GM19438 (cell line): ENCODE results near the gene SLAMF9.

Experiments
- ATAC-seq: cut with Tn5 transposase; IDR thresholded peaks from one replicate; pipeline ENCODE4 v1.9.1; 2021; ENCODE audit warnings: low read depth; ENCODE audit not compliant: unreplicated experiment

Gene SLAMF9

DNA sequence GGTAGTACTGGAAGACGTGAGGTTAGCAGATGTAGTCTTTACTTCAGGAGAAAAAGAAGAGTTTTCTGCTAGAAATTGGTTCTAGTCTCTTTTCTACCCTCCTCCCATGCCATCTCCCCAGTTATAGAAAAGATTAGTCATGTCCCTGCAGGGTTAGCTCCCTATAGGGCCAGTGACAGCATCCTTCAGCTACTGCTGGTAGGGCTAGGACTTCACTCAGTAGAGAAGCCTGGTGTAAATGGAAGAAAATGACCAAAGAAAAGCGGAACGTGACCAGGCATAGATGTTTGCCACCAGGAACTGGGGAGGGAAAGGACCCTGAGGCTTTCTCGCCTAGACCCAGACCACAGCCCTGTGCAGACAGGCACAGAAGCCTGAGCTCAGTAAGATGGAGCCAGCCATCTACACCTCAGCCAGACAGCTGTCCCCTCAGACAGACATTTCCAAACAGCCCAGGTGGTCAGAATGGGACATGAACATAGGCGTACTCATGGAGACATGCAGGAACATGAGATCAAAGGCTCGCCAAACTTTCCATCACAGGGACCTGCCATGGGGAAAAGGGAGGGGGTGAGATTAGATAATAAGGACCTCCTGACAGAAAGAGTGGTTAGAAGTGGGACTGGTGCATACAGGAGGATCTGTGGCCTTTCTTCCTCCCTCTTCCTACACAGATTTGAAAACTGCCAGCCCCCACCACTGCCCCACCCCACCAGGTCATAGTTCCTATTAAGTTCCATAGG is 23.5 kb upstream of the SLAMF9 start:
- no peak for ATAC-seq

DNA sequence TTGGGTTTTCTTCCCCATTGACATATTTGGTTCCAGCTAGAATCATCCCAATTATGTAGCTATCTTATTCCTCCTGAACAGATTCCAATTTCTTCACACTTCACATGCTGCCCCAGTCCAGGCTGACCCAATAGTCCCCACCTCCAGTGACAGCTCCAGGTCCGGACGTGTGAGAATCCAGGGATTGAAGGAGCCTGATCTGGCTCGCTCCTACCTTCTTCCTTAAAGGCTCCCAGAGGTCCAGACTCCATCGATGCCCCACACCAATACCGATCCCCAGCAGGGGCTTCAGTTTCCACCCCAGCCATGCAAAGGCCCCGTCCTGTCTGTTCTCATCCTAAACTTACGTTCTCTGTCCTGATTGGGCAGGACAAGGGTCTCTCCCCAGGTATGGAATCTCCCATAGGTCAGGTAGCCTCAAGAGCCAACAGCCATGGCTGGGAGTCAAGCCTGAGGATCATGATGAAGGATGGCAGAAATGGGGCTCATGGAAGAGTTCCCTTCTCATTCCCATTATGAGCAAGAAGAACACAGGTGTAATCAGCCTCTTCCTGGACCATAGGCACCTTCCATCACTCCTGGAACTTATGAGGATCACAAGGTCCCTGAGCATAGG is 20.4 kb upstream of the SLAMF9 start:
- ATAC-seq: no peak

DNA sequence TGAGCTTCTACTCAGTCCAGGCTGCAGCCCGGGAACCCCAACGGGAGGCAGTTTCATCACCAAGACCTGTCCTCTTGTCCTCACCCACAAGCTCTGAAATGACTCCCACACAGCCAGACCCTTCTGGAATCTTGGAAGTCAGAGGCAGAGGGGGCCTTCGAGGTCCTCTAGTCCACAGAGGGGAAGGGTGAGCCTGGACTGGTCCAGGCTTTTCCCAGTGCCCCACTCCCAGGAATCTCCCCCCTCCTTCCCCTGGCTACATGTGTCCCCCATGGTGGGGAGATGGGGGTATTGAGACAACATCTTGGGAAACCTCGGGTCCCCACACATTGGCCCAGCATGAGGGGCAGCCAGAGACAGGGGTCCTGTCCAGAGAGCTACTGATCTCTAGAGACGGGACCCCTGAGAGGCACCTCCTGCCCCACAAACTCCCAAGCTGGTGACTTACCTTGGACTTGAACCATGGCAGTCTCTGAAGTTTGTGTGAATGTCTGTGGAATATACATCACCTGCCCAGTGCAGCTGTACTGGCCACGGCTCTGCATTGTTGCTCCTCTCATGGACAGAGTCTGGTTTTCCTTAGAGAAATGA is 19.4 kb upstream of the SLAMF9 start:
- no peak for ATAC-seq

DNA sequence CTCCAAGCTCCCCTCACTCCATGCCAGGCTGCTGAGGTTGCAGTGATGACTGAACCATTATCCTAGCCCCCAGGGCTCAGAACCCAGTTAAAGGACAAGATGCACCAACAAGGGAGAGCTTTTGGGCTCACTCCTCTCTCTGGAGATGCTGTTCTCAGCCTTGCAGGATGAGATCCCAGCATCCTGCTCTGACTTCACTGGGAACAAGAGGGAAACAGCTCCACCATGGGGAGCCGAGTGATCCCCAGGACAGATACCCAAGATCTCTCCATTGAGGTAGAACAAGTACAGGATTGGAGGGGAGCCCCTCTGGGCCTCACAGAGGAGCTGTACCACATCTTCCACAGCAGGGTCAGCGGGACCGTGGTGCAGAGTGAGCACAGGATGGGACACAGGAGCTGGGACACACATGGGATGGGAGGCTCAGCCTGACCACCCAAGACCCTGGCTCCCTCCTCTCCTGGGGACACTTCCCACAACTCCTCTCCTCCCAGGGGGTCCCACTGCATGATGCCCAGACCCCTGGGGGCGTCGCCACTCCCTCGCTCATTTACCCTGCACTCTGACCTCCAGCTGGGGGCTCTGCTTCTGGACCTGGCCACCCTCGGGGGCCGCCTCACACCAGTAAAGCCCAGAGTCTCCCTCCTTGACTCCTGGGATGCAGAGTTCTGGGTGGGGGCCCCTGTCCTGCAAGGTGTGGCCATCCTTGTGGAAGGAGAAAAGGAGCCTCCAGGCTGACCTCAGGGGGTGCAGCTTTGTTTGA is 18.6 kb upstream of the SLAMF9 start:
- ATAC-seq: no peak

DNA sequence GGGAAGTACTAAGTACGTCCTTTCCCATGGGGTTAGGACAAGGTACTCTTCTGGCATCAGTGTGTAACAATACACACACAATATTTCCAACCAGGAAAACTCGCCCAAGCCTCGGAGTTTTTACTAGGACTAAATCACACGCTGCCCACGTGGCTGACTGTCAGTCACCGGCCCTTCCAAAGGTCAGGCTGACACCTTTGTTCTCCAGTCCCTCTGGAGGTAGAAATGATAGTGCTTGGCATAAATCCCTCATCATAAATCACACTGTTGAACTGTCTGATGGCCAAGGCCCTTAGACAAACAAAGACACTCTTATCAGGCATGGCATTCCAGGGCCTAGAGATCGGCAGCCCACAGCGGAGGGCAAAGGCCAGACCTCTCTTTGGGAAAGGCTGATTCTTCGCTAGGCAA is 16.9 kb upstream of the SLAMF9 start:
- ATAC-seq: no peak

DNA sequence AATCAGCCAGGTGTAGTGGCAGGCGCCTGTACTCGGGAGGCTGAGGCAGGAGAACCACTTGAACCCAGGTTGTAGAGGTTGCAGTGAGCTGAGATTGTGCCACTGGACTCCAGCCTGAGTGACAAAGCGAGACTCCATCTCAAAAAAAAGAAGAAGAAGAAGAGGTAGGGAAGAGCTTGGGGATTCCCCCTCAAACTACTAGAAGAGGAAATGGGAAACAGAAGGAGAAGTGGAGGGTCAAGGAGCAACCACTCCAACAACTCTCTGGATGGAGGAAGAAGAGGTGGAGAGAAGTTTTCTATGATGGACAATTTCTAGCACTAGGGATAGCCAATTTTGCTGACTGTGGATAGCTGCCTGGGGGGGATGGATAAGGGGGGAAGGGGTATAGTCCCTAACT is 14.9 kb upstream of the SLAMF9 start:
- no peak for ATAC-seq

DNA sequence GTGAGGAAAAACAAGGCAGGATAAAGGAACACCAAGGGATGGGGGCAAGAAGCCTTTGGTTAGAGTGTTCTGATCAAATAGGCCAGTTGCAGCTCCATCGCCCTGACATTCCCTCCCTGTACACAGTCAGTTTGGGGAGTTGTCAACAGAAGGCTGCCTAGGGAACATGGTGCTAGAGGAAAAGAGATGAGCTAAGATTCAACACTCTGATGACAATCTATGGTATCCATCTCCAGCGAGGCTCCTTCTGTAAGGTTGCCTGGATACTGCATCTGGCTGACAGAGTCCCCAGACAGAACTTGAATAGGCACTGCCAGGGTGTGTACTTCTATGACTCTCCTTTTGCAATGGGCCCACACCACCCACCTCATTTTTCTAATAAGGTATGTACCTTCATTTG is 11.2 kb upstream of the SLAMF9 start:
- no peak for ATAC-seq

DNA sequence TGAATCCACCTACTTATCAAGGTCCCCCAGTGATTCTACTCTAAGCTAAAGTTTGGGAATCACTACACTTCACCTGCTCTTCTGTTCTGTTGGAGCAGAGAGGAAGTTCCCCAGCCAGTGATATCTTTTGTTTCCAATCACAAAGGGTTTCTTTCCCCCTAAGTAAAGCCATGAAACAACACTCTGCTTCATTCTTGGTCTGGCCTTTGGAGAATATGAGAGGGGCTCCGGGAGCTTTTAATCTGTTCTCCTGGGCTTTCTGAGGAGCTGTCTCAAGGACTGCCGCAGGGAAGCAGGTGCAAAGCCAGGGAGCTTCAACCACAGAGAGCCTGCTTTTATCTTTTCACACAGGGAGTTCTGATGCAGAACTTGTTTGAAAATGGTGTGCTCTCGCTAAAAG is 10.1 kb upstream of the SLAMF9 start:
- no peak for ATAC-seq

DNA sequence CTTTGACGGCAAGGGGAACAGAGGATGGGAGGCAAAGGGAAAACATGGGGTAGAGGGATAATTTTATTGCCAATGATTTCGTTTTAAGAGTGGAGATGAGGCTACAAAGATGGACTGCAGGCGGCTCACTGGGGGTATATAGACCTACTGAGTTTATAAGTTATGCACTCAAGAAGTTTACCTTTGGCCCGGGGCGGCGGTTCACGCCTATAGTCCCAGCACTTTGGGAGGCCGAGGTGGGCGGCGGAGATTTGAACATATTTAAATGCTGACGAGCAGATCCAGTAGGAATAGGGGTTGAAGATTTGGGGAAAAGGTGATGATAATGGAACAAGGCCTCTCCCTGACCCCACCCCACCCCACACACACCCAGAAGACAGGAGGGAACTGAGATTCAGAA is 8.1 kb upstream of the SLAMF9 start:
- no peak for ATAC-seq

DNA sequence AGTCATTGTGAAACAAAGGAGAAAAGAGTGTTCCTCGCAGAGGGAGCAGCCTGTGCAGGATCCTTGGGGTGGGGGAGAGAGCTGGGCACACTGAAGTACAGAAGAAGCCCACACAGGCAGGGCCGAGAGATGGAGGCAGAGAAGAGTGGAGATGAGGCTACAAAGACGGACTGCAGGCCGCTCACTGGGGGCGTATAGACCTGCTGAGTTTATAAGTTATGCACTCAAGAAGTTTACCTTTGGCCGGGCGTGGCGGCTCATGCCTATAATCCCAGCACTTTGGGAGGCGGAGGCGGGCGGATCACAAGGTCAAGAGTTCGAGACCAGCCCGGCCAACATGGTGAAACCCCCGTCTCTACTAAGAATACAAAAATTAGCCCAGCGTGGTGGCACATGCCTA is 7.6 kb upstream of the SLAMF9 start:
- no peak for ATAC-seq

DNA sequence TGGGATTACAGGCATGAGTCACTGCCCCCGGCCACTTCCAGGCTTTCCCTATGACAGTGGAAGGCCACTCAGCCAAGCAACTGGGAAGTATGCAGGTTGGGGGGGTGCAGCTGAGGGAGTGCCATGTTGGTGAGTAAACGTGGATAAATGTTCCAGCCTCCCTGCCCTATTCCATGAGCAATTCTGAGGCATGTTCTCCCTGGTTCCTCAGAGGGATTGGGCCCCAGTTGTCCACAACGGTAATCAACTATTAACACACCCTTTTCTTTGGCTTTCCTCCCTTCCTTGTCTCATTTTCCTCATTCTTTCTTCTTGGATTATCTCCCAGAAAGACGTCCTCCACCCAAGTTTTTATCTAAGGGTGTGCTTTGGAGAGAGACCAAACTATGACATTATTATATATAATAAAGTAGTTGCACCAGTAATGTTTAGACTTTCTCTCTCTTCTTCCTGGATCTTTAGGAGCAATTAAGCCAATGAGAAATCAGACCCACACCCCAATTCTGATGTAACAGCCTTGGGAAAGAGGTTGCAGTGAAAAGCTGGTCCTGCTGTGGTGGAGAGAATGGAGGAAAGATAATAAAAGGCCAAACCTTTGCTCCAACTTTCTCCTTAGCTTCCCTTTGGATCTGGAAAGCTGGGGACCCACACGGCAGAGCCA is 6.8 kb upstream of the SLAMF9 start:
- ATAC-seq: no peak

DNA sequence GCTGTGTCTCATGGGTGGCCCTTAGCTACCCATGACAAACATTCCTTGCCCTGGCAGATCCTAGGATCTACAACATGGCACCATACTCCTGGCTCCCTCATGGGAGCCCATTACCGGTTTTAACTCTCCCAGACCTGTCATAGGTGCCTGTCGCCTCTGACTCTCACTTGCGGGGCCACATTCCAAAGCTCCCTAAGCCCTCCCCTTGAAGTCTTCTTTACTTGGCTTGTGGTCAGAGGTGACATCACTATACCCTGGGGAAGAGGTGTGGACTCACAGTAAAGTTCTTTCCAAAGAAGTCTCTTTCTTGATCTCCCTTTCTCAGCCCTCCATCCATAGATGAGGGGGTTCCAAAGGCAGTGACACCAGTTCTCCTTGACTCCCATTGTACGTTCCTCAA is 5.4 kb upstream of the SLAMF9 start:
- no peak for ATAC-seq

DNA sequence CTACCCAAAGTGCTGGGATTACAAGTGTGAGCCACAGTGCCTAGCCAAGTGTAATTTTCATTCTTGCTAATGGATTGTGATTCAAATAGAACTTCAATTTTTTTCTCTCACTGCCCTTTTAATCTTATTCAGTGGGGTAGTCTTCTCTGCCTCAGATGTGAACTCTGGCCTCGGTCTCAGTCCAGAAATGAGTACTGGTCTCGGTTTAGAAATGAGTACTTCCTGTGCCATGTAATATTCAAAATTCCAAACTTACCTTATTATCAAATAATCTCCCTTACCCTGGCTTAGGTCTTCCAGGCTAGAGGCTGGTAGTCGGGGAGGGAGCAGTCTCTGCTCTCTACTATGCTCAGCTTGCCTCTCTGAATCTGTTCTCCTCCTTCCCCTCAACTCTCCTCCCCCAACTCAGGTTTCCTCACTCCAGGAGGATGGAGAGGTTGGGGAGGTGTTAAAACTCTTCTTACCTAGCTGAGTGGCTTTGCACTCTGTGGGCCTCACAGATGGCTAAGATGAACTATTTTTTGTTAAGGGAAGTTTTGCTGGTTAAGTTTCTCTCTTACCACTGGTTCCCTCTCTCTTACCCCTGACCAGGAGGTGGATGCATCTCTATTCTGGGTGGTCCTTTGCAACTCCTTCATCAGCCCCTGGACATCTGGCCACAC is 4.8 kb upstream of the SLAMF9 start:
- peak; percentile 57 for ATAC-seq

DNA sequence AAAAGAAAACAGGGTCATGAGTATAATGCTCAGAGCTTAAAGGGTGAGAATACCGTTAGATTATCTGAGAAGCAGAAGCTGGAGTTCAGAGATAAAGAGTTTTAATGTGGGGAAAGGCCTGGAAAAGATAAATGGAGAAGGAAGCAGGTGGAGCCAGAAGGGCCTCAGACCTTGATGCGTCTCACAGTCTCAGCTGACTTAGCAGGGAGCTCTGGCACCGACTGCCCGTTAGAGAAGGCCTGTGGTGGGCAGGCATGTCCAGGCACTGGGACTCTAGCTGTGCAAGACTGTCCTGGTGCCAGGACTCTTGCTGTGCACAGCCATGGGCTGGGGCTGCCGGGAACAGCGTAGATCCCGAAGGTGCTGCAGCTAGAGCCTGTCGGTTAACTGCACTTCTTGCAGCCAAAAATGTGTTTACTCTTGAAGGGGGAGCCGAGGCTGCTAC is 3.8 kb upstream of the SLAMF9 start:
- no peak for ATAC-seq

DNA sequence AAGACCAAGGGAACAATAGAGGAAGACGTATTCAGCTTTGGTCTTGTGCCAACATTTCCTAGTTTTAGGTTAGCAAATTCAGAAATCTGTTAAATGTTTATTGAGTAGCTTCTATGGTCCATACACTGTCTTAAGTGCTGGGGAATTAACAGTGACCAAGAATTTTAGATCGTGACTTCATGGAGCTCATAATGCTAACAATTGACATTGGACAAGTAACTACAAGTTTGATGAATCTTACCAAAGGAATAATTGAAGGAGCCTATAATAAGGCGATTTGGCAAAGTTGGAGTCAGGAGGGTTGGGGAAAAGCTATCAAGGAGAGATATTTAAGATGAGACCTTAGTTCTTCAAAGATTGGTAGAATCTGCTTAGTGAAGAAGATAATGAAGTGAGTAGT is 1.4 kb upstream of the SLAMF9 start:
- ATAC-seq: no peak

DNA sequence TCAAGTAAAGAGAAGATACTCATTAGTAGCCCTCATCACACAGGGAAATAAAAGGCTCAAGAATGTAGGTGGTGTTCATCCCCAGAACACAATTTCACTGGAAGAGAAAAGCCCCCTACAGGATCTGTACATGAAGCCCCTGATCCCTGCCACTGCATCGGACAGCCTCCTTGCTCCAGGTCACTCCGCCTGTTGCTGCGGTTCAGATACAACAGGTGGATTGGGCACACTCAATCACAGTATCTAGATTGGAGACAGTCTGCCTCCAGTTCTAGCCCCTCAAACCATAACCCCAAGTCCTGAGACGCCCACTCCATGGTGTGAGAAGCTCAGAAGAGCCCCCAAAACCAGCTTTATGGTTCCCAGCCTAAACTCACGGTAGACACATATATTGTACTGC is 1.1 kb downstream of the SLAMF9 start:
- ATAC-seq: no peak

DNA sequence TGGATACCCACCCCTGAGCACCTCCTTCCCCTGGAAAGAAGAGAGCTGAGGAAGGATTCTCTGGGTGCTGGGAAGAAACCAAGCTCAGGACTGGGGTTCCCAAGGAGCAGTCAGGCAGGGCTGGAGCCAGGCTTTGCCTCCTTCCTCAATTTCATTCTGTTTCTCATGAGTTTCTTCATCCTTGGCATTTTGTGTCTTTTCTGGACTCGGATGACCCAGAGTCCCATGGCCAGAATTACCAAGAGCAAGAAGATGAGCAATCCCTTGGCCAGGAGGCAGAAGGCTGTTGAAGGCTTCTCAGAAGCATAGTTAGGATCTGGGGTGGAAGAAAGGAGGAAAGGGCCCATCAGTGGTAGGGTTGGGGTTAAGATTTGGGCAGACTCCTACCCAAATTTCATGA is 2.5 kb downstream of the SLAMF9 start:
- ATAC-seq: no peak

DNA sequence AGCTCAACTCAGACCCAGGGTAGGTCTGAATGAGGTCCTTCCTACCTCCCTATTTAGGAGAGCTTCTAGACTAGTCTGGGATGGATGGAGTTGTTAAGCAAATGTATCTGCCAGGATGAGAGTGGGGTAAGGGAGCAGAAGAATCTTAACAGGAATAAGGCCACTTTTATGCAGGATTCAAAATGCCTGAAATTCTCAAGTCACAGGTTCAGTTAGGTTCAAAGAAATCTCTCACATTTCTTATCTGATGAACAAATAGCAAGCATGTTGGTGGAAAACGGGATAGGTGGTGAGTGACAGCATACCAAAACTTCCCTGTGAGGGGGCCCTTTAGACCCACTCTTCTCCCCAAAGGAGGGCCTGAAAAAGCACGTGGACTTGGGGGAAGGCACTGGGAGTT is 3.0 kb downstream of the SLAMF9 start:
- ATAC-seq: no peak

DNA sequence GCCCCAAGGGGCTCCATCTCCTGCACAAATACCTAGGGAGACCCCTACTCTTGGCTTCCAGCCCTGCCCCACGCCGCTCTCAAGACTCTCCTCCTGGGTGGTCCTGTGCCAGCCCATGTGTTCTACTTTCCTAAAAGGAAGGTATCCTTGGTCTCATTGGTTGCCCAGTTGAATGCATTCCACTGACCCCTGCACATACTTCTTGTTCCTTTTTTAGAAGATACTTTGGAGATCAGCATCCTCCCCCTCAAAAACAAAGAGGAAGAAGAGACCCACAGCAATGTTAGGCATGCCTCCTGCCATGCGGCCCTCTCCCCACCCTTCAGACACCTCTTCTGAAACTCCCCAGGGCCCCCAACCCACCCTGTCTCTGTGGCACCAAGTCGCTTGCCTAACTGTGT is 4.1 kb downstream of the SLAMF9 start:
- no peak for ATAC-seq

DNA sequence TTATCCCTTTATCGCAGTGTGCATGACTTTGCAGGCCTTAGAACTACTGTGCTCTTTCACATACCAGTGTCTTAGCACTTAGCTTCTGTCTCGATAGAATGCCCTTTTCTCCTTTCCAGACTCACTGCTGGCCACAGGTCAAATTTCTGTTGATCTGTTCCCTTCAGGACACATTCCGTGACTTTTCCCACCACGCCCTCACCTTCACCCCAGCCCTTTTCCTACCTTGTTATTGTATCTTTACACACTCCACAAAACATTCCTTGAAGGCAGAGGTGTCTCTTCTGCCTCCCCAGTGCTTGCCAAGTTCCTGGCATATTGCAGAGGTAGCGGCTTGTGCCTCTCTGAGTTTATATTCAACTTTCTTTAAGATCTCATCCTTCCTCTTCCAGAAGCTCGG is 4.9 kb downstream of the SLAMF9 start:
- no peak for ATAC-seq
